ENCODE measurements around the gene ZMIZ2.

- TF ChIP-seq CTCF (optimal IDR thresholded peaks at IDR 0.05 in 1 of 3, IDR thresholded peaks at IDR 0.05 in 1 of 3, conservative IDR thresholded peaks at IDR 0.05 in 1 of 3; ENCODE audit: extremely low read depth in 1 of 3, insufficient read depth in 2 of 3, low read length in 3 of 3) = no peak
- TF ChIP-seq EZH2 (IDR thresholded peaks at IDR 0.05; ENCODE audit: low read length) = no peak
Observed at GRCh38 chr7:44709945-44710596, 38.6 kb upstream of the ZMIZ2 start.

All from keratinocyte (primary cell).